BJ (cell line): ENCODE results near the gene KLK6. TPM values are rescaled to one million over a fixed set of nuclear protein-coding genes. Genes with fewer than 3 reads are reported as not detected.

ENCODE experiments used
- CTCF ChIA-PET: fragments of 350-600 bp; formaldehyde crosslinking; extraction: SDS; loops from one replicate; lab custom pipeline; 2021; ENCODE audit warnings: antibody characterized with exemption, inconsistent platforms; lab: Yijun Ruan, JAX
- POLR2A ChIA-PET: fragments of 300-600 bp; sonication (Branson Sonifier 250); formaldehyde crosslinking; extraction: SDS; loops from one replicate; lab custom pipeline; 2021; ENCODE audit warnings: antibody characterized with exemption; lab: Charles Lee
- DNase-seq: peaks from one replicate; pipeline ENCODE4 v3.0.0-alpha.2; 2011; ENCODE audit warnings: low read depth
- H3K27me3 ChIP-seq: 2 replicates; pipeline ENCODE4 v1.6.0; 2011; ENCODE audit warnings: low read length; ENCODE audit not compliant: control insufficient read depth, insufficient read depth
- H3K36me3 ChIP-seq: 2 replicates; pipeline ENCODE4 v1.5.1; 2011; ENCODE audit warnings: low read length; ENCODE audit not compliant: control insufficient read depth, insufficient read depth
- H3K4me3 ChIP-seq: 2 replicates; pipeline ENCODE4 v1.5.1; 2011; ENCODE audit warnings: low read depth, mild to moderate bottlenecking, control low read depth, low read length
- polyA plus RNA-seq: library from polyadenylated mRNA; depleted of rRNA; stranded (reverse); fragments of >200 nt; gene quantifications from 2 replicates; pipeline ENCODE4 v1.2.3, GENCODE V29; 2011
- TF ChIP-seq, protein P1 (sequence below): IDR thresholded peaks from 2 replicates; pipeline ENCODE4 v1.5.1; 2011; ENCODE audit warnings: low read depth, mild to moderate bottlenecking, control low read depth, inconsistent platforms, low read length, moderate library complexity; ENCODE audit not compliant: insufficient read depth

The KLK6 gene
- polyA plus RNA-seq, 1 experiment = not detected

DNA sequence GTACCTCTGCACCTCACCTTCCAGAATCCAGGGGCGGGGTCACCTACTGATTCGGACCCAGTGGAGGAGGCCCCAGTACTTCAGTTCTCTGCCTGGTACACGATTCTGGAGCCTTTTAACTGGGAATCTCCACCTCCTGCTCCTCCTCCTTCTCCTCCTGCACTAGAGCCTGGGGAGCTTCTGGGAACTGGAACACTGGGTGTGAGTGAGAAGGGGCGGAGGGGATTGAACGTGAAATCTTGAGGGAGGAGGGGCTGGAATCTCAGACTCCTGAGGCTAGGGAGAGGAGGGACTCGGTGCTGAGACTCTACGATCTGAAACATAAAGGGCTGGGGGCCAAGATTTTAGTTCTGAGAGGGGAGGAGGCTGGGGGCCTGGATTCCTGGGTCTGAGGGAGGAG, 32.1 kb upstream of the KLK6 start, which contains the start of gene KLK8:
KLK8 (minus strand) TSS at position 90 of the 400 bp plus-strand sequence. CDS start 437 bp downstream, outside the sequence.
- H3K27me3 ChIP-seq = no peaks in the 10 kb centered on the region
- no peak for DNase-seq
- no peak within 1 kb of the TSS for H3K4me3 ChIP-seq
- TF ChIP-seq, protein P1, sequence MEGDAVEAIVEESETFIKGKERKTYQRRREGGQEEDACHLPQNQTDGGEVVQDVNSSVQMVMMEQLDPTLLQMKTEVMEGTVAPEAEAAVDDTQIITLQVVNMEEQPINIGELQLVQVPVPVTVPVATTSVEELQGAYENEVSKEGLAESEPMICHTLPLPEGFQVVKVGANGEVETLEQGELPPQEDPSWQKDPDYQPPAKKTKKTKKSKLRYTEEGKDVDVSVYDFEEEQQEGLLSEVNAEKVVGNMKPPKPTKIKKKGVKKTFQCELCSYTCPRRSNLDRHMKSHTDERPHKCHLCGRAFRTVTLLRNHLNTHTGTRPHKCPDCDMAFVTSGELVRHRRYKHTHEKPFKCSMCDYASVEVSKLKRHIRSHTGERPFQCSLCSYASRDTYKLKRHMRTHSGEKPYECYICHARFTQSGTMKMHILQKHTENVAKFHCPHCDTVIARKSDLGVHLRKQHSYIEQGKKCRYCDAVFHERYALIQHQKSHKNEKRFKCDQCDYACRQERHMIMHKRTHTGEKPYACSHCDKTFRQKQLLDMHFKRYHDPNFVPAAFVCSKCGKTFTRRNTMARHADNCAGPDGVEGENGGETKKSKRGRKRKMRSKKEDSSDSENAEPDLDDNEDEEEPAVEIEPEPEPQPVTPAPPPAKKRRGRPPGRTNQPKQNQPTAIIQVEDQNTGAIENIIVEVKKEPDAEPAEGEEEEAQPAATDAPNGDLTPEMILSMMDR = no peak
- ChIA-PET CTCF (interaction anchor here (1.2 kb wide), 1 partner anchor 94 kb away, joined by 3 read pairs; no protein-coding TSS in a partner anchor), POLR2A (no interaction called here)
- no peaks in the 10 kb centered on the region for H3K36me3 ChIP-seq

DNA sequence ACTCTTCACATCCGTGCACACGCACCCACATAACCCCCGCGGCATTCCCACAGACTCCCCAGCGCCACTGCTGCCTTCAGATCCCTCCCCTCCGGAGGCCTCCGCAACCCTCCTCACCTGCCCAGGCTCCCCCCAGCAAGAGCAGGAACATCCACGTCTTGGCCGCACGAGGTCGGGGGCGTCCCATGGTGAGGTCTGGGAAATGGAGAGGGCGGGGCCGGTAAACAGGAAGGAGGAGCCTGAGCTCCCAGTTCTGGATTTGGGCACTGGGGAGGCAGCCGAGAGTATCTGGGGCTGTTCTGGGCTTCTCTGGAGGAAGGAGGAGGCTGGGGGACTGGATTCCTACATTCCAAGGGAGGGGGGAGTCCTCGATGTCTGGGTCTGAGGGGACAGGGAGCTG, 31.6 kb upstream of the KLK6 start:
- Histone ChIP-seq H3K27me3 (no peaks in the 10 kb centered on the region), H3K4me3 (no peak overlapping the region), H3K36me3 (no peaks in the 10 kb centered on the region)
- no peak for DNase-seq
- TF ChIP-seq, protein P1 = no peak
- POLR2A ChIA-PET = no interaction called here
- CTCF ChIA-PET = interaction anchor here (1.2 kb wide), 1 partner anchor 94 kb away, joined by 3 read pairs; no protein-coding TSS in a partner anchor

DNA sequence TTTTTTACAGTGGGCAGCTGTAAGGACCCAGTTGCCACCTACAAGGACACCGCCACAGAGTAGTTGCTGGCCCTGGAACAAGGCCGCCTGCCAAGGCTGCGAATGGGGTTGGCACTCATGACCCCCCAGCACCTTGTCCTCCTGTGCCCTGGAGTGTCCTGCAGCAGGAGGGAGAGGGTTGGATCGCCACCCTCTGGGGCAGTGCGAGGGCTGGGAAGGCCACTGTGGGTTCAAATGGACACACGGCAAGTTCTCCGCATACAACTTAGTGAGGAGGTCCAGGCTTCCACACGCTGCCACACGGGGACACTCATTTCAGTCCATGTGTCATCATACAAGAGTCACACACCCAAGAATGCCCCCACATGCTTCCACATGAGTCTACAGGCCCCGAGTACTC, 31.0 kb upstream of the KLK6 start:
- CTCF ChIA-PET = interaction anchor here (1.2 kb wide), 1 partner anchor 95 kb away, joined by 3 read pairs; no protein-coding TSS in a partner anchor
- Histone ChIP-seq H3K27me3 (no peaks in the 10 kb centered on the region), H3K4me3 (no peak overlapping the region), H3K36me3 (no peaks in the 10 kb centered on the region)
- POLR2A ChIA-PET = no interaction called here
- no peak for DNase-seq
- TF ChIP-seq, protein P1 = no peak

DNA sequence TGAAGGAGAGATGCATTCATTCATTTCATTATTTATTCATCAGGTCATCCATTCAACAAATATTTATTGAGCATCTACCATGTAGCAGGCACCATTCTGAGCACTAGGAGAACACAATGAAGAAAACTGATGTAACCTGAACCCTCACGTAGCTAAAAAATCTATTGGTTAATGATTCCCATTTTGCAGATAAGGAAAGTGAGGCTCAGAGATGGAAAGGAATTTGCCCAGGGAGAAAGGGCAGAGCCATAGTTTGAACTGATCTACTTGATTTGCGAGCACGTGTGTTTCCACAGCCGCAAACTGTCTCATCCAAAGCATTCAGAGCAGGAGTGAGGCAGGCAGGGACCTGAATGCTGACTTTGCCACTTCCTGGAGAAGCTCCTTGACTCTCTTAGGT, 29.3 kb upstream of the KLK6 start:
- TF ChIP-seq, protein P1 = no peak
- no peaks in the 10 kb centered on the region for H3K36me3 ChIP-seq
- DNase-seq = no peak
- no peak overlapping the region for H3K4me3 ChIP-seq
- CTCF ChIA-PET = no interaction called here
- no peaks in the 10 kb centered on the region for H3K27me3 ChIP-seq
- POLR2A ChIA-PET = no interaction called here

DNA sequence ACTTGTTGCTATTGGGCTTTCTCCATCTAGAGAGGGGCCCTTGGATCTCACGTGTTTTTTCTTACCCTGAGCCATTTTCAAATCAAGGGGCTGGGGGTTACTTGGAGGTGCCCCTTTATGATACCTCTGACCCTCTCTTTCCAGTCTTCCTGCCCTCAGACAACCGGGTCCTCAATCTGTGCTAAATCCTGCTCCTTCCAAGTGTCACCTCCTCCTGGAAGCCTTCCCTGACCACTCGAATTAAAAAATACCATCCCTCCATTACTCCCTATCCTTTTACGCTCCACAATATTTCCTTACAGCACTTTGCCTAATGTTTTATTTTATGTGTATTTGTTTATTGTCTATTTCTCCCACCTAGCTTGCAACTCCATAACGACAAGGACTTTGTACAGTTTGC, 28.7 kb upstream of the KLK6 start:
- ChIA-PET POLR2A (no interaction called here), CTCF (no interaction called here)
- TF ChIP-seq, protein P1 = no peak
- no peaks in the 10 kb centered on the region for H3K36me3 ChIP-seq
- DNase-seq = no peak
- H3K27me3 ChIP-seq = no peaks in the 10 kb centered on the region
- no peak overlapping the region for H3K4me3 ChIP-seq
